GM12878 (cell line): Measurements from ENCODE around the gene PLAAT5.

Experiments
- BCL11A ChIP-seq: IDR thresholded peaks from 2 replicates; pipeline ENCODE4 v1.6.1; 2011; ENCODE audit warnings: low read depth, low read length
- CTCF ChIP-seq, 3 experiments: IDR thresholded peaks in 2 of 3; conservative IDR thresholded peaks in 1 of 3; 2 replicates each; pipeline ENCODE4 v1.5.1; 2011; ENCODE audit warnings: low read depth in 3 of 3, low read length in 3 of 3, mild to moderate bottlenecking in 3 of 3, control low read depth in 2 of 3, moderate library complexity in 2 of 3, inconsistent platforms in 1 of 3, mixed read lengths in 1 of 3; ENCODE audit not compliant: control insufficient read depth in 2 of 3, insufficient read depth in 1 of 3; ENCODE audit errors: extremely low read depth in 1 of 3
- HDAC2 ChIP-seq: fragments of 200-600 bp; sonication (generic); IDR thresholded peaks from 2 replicates; pipeline ENCODE4 v1.6.1; 2017
- MTA3 ChIP-seq: IDR thresholded peaks from 2 replicates; pipeline ENCODE4 v1.6.1; 2012; ENCODE audit warnings: low read length, inconsistent platforms, borderline replicate concordance
- NBN ChIP-seq: fragments of 450-650 bp; IDR thresholded peaks from 2 replicates; pipeline ENCODE4 v1.6.1; 2016
- PKNOX1 ChIP-seq: fragments of 450-650 bp; IDR thresholded peaks from 2 replicates; pipeline ENCODE4 v1.6.1; 2016; ENCODE audit warnings: mild to moderate bottlenecking
- POLR2A ChIP-seq: IDR thresholded peaks from 2 replicates; pipeline ENCODE4 v1.6.1; 2011; ENCODE audit warnings: low read depth, mild to moderate bottlenecking, low read length
- SIN3A ChIP-seq: IDR thresholded peaks from 2 replicates; pipeline ENCODE4 v1.6.1; 2012; ENCODE audit warnings: low read depth, low read length, improper control_type of control experiment

- TF ChIP-seq POLR2A (no peak), NBN (no peak), CTCF (IDR thresholded peaks at IDR 0.05 in 2 of 3, conservative IDR thresholded peaks at IDR 0.05 in 1 of 3; ENCODE audit: control insufficient read depth in 2 of 3, extremely low read depth in 1 of 3, insufficient read depth in 1 of 3, low read depth in 3 of 3, low read length in 3 of 3) (no peak), SIN3A (no peak), BCL11A (no peak), MTA3 (no peak), HDAC2 (no peak), PKNOX1 (no peak)
Measured at GRCh38 chr11:63512816-63513215, 21.8 kb upstream of the PLAAT5 start.
